Ovary (tissue), 3 donors: ENCODE results near the gene ZMIZ1.

Experiments used
- CTCF ChIP-seq, 3 donors: fragments of 450-650 bp in 2 of 3; fragments of 200-600 bp in 1 of 3; IDR thresholded peaks; one replicate each; pipeline versions ENCODE4 v1.5.1 to v1.8.0; 2016 to 2022; ENCODE audit warnings: antibody characterized with exemption in 3 of 3, mild to moderate bottlenecking in 1 of 3
- EP300 ChIP-seq: sonication (generic); formaldehyde crosslinking; IDR thresholded peaks from one replicate; pipeline ENCODE4 v1.6.1; 2017; ENCODE audit warnings: antibody characterized with exemption
- donor health status: DM: no; HTN: no; CAD: no.

GRCh38 chr10:79184145-79184625 lies 115.4 kb downstream of the ZMIZ1 start:
- TF ChIP-seq CTCF (IDR thresholded peaks at IDR 0.05) (no peak), EP300 (no peak)
